ENCODE data around the gene VWC2.
"Not testable (repeated sequence)": the region's sequence is repeated elsewhere in the genome, so short reads cannot be mapped to it uniquely, and the experiment has no call there.

DNA sequence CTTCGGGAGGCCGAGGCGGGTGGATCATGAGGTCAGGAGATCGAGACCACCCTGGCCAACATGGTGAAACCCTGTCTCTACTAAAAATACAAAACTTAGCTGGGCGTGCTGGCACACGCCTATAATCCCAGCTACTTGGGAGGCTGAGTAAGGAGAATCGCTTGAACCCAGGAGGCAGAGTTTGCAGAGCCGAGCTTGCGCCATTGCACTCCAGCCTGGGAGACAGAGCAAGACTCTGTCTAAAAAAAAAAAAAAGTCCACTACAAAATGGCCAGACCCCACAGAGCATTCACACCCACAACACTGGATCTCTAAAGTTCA is 78.1 kb downstream of the VWC2 start:
- TF ChIP-seq, protein P1, sequence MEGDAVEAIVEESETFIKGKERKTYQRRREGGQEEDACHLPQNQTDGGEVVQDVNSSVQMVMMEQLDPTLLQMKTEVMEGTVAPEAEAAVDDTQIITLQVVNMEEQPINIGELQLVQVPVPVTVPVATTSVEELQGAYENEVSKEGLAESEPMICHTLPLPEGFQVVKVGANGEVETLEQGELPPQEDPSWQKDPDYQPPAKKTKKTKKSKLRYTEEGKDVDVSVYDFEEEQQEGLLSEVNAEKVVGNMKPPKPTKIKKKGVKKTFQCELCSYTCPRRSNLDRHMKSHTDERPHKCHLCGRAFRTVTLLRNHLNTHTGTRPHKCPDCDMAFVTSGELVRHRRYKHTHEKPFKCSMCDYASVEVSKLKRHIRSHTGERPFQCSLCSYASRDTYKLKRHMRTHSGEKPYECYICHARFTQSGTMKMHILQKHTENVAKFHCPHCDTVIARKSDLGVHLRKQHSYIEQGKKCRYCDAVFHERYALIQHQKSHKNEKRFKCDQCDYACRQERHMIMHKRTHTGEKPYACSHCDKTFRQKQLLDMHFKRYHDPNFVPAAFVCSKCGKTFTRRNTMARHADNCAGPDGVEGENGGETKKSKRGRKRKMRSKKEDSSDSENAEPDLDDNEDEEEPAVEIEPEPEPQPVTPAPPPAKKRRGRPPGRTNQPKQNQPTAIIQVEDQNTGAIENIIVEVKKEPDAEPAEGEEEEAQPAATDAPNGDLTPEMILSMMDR (IDR thresholded peaks at IDR 0.05) = not testable (repeated sequence)
- not testable (repeated sequence) for TF ChIP-seq POLR2A (IDR thresholded peaks at IDR 0.05)

Measured in esophagus squamous epithelium (tissue), 4 donors.